HuH-7 (cell line): ENCODE measurements around the gene NISCH.

Experiments
- DNase-seq: peaks from one replicate; pipeline ENCODE4 v3.0.0; 2011; ENCODE audit warnings: low spot score

Gene NISCH

DNA sequence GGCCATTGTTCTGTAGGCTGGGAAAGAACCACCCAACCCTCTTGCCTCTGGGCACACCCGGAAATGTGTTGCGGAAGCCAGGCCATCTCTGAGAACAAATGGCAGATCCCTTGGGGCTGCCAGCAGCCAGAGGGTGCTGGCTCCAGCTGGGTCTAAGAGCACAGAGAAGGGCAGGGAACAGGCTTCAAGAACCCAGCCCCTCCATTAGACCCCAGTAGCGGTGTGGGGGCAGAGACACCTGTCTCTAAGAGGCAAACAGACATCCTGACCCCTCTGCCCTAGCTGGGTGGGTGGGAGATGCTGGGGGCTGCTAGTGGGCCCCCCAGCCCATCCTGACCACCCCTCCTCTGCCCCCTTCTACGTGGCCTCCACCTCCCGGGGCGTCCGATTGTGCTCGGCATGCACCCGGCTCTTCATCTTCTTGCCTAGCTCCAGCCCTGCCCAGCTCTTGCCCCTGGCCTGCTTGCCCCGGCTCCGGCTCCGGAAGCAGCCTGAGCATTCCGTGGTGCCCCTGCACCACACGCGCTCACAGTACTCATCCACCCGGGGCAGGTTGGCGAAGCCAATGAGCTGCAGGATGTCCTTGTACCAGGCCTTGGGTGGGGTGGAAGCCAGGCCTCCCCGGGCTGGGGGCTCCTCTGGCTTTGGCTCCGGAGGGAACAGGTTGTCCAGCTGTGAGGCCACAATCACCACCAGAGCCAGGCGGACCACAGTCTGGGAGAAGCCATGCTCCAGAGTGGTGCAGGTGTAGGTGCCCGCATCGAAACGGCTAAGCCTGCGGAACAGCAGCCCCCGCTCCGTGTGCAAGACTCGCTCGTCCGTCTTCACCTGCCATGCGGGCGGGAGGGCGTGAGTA is 19.9 kb upstream of the NISCH start:
- no peak for DNase-seq

DNA sequence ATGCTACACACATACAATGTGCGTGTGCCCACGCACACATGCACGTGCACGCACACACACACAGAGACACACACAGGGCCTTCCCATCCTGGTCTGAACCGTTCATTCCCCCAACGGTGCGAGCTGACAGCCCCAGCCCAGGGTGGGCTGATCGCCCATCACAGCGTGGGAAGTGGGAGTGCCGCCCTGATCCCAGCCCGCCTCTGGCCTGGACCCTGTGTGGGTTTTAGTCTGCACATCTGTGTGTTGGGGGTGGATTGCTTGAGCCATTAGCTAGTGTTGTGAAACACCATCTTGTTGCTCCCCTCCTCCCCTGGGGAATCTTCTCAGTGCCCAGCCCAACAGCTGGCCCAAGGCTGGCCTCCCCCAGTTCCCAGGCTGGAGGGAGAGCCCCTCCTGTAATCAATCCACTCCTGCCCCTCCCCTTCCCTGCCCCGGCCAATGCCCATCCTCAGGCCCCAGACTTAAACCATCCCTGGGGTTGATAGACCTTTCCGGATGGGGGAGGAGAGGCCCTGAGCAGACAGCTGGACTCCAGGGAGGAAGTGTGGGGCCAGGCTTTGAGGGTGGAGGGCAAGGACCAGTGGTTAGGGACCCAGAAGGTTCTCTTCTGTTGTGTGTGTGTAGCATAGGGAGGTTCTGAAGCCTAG is 18.8 kb upstream of the NISCH start:
- no peak for DNase-seq

DNA sequence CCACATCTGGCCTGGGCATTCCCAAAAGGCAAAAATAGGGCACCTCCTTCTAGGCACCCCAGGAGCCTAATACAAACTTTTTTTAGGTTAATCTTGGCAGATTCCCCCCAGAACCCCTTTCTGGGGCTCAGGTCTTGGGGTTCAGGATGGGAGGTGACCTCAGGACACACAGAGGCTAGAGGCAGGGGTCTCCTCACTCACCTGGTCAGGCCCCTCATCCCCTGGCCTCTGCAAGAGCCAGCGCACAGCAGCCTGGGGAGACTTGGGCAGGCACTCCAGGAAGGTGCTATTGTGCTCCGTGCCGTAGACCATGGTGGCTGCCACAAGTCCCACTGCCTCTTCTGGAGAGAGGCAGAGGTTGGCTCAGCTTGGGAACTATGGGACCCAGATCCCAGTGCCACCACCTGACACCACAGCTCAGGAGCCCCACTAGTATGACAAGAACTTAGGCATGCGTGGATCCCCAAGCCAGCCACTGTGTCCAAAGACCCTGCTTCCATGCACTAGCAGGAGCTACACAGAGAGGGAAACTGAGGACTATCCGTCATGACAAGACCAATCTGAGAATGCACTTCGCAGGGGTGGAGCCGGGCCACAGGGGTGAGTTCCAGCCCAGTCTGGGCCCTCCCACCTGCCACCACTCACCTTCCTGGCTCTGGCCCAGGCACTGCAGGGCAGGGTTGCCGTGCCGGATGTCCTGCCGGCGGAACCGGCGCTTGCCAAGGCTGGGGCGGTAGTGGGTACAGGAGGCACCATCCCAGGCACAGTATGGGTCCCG is 17.9 kb upstream of the NISCH start:
- DNase-seq: no peak

DNA sequence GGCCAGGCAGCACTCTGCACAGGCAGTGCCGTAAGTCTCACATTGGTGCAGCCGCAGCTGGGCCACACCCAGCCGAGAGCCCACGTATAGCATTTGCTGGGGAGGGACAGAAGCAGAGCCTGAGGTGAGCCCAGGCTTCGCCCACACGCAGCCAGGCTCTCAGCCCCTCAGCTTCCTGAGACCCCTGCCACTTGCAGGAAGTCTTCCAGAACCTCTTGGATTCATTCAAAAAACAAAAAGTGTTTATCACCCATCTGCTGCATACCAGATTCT is 17.4 kb upstream of the NISCH start:
- DNase-seq: no peak

DNA sequence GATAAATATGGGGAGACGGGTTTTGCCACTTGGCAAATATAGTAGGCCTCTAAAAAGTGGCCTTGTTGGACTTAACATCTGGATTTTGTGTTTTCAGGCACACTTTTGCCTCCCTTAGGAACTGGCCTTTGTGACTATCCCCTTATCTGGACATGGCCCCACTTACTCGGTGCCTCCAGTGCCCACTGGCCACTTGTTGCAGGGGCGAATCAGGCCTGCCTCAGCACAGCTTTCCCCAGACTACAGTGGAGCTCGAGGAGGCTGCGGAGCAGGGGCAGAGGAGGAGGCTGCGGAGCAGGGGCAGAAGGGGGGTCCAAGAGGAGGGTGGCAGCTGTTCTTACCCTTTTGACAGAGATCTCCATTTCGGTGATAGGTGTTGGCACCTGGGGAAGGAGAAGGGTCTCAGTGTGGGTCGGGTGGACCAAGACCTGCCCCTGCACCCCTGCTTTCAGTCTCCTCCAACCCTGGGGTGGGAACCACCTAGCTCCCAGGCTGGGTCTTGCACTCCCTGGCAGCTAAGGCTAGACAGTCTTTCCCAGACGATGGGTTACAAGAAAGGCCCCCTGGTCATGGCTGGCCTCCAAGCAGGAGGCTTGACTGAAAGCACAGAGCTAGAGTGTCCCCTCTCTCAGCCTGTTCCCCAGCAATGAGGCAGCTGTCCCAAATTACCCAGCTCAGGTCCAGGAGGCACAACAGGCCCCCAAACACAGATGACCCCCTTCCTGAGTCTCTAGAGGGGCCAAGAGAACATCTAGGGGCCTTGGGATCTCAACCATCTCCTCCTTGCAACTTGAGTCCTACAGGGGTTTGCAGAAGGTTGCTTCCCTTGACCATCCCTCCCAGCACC is 16.6 kb upstream of the NISCH start:
- DNase-seq: no peak

DNA sequence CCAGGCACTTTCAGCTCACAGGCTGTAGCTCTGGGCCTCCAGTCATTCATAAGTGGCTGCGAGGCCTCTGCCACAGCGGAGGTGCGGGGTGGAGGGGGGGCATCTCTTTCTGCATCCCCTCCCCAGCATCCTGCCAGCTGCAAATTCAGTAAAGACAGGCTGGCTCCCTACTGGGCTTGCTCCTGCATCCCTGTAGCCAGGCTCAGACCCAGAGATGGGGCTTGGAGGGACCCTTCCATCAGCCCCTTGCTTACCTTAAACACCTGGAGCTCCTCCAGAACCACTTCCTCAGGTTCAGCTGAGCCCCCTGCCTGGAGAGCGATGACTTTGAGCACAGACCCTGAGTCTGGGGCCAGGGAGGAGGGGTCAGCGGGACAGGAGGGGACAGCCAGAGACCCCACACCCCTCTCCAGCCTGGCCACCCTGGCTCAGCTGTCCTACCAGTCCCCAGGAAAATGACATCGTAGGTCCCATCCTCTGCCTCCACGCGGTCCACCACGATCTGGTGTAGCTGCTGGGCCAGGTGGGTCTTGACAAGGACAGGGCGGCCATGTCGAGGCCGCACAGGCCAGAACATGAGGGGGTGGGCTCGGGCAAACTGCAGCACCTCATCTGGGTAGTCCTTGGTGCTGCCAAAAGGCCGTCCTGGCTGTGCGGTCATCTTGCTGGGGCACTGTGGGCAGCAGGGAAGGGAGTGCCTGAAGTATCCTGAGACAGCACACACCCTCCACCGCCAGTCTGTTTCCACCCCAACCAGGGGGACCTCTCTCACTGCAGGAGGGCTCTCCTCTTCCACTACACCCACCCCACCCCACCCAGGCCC is 15.8 kb upstream of the NISCH start:
- no peak for DNase-seq

DNA sequence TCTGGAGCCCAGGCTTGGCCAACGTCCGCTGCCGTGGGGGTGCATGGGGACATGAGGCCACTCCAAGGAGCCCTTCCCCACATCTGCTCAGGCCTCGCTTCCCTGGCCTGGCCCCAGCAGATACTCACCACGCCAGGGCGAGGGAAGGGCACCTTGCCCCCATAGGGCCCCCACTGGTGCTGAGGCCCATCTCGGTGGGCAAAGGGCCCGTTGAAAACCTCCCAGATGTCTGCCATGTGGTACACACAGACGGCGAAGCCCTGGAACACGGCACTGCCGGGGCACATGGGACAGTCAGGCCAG is 15.2 kb upstream of the NISCH start:
- no peak for DNase-seq

DNA sequence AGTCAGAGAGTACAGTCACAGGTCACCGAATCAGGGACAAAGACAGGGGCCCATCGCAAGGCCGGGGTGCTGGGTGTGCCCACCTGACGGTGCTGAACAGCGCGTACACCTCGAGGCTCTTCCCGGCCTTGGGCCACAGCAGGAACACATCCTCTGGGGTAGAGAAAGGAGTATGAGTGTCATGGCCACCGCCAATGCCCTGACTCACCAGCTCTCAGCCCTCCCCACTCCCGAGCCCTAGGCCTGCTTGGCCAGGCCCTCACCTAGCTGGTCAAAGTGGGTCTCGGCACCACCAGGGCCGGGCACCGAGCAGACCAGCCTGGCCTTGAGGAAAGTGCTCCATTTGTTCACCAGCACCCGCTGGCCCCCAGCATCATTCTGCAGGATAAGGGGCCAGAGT is 14.7 kb upstream of the NISCH start:
- no peak for DNase-seq

DNA sequence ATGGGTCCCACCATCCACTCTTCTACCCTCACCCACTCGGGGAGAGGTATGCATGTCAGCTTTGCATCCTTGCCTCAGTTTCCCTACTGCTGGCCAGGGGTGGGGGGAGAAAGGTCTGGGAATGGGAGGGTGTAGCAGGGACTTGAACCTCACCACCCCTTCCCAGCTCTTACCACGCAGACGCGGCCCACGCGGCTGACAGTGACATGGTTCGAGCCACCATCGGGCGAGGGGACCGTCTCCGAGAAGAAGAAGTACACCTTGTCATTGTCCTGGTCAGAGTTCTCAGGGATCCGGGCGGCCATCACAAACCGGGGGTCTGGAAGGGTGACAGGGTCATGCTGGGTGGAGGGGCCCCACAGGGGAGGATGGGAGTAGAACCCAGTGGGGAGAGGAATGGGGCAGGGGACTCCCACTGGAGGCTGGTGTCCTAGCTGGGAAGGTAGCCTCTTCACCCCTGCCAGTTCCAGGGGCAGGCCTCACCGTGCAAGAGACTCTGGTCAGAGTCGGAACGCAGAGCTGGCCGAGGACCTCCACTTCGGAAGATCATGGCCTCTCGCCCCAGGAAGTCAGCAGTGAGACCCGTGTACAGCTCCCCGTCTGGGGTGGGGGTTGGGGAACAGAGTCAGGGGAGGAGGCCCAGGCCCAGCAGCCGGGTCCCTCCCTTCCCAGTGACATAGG is 14.2 kb upstream of the NISCH start:
- no peak for DNase-seq

DNA sequence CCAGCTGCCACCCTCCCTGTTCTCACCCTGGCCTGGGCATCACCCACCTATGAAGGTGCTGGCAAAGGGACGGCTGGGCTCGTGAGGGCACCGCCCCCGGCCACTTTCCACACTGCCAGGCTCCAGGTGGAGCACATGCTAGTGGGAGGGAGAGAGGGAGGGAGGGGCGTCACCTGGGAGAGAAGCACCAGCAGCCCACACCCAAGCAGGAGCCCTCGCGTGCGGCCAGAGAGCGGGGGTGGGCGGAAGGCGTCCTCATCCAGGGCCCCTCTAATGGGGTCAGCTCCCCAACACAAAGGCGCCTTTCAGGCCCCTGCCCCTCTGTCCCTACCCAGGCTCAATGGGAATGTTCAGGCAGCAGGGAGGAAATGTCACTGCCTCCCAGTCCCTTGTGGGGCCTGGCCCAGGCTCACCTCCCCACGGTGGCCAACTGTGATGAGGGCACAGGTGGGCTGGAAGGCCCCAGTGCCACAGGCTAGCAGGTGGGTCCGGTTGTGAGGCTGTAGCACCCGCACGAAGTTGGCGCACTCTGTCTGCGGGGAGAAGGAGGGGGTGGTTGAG is 13.6 kb upstream of the NISCH start:
- no peak for DNase-seq

DNA sequence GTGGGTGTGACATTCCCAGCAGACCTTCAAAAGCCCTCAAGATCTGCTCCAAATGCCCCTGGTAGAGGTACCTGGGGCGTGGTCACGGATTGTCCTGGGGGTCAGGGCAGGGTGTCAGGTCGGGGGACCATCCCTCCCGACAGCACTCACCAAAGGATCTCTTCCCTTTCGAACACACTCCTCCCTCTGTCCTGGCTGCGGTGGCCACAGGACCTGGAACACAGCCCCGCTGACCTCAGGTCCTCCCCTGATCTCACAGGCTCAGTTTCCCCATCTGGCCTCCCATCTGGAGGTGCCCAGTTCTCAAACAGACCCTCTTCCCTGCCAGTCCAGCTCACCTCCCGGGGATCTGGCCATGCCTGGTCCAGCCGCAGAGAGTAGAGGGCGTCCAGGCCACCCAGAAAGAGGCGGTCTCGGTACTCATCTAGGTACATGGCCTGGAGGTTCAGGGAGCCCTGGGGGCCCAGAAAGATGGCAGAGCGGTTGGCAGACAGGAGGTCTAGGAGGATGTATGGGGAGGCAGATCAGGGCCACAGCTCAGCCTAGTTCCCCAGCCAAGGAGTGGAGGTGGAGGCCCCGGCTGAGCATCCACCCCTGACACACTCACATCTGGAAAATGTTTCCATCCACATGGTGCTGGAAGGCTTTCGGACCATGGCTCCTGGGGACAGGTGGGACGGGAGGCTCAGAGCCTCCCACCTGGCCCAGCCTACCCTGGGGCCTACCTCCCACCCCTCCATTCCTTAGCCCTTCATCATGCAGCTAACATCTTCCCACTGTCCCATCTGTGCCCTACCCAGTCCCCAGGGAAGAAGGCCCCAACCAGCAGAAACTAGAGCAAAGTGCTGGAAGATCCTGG is 12.8 kb upstream of the NISCH start:
- no peak for DNase-seq

DNA sequence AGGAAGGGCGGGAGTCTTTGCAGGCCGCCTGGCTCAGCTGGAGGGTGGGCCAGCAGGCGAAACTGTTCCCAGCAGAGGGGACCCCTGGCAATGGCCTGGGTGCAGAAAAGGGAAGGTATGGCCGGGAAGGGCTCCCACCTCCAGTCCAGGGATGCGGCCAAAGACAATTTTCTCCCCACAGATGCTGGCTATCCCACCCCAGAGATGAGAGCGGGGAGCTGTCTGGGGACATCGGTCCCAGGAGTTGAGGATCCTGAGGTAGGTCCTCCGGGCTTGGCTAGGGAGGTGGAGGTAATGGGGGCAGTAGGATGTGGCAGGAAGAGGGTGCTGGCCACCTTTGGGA is 12.2 kb upstream of the NISCH start:
- no peak for DNase-seq

DNA sequence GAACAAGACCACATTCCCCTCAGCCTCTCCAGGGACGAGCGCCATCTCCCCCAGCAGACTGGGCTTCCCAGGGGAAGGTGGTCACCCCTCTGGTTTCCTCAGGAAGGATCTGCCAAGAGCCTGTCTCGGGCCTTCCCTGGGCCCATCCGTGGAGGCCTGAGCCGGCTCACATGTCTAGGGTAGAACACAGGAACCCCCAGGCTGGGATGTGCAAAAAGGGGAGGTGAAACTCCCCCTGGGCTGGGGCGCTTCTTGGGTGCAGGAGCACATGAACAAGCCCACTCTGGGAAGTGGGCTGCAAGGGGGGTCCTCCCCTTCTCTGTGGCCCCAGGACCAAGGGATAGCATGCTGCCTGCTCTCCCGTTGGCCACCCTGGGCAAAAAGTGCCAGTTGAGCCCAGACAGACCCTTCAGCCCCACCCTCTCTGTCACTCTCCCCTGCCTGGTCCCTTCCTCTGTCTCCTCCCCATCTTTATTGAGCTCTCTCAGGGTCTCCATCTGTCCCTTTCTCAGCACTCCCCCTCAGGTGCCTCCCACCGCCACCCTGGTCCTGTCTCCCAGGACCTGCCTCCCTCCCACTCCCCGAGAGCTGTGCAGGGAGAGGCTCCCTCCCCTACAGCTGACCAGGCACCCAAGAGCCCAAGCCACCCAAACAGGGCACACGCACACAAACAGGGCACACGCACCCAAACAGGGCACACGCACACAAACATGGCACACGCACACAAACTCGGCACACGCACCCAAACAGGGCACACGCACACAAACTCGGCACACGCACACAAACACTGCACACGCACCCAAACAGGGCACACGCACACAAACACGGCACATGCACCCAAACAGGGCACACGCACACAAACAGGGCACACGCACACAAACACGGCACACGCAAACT is 11.4 kb upstream of the NISCH start:
- no peak for DNase-seq

DNA sequence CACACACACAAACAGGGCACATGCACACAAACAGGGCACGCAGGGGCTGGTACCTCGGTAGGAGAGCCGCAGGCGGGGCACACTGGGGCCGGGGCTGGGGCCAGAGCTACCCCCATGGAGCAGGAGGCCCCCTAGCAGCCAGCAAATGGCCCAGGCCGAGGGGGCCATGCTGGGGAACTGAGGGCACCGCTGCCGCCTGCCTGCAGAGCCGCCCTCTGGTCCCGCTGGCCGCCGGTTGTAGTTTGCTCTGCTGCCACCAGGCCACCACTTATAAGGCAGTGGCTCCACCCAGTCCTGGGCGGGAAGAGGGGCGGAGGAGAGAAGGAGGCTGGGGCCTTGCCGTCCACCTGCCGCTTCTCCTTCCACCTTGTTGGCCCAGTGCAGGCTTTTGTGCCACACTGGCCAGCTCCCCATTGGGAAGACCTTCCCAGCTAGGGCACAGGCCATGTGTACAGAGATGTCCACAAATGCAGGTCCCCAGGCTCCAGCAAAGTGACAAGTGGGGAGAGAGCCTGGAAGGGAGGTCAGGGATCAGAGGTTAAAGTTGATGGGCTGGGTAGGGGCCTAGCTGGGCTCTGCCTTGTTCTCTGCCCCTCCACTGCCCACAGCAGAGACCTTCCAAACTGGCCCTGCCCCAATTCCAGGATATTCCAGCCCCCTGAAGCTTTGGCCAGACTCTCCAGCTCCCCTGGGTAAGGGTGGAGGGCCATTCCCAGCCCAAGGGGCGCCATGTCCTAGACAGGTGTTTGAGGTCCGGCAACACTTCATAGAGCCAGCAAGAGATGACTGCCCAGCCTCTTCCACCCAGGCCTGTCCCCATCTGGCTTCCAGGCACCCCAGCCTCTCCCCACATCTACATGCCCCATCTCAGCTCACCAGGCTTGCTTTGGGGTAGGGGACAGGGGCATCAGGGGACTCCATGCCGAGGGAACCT is 10.3 kb upstream of the NISCH start, which contains the start of gene SEMA3G:
TSS of gene SEMA3G (minus strand) at position 244 of the 934 bp plus-strand sequence. CDS start at position 168, 76 bp downstream.
- DNase-seq: peak; percentile 72

DNA sequence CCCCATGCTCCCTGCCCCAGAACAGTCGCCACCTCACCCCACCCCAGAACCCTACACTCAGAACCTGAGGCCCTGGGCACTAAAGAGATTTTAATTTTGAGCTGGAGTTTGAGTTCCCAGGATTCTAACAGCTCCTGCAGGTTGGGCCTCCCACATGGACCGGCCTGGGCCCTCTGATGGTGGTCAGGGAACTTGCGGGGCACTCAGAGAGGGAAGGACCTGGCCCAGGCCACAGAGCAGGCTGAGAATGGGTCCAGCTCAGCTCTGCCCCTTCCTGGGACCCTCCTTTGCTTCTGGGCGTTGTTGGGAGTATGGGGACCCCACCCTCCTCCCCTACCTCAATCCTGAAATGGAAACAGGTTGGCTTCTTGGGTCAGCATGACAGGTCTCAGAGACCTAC is 9.4 kb upstream of the NISCH start:
- no peak for DNase-seq

DNA sequence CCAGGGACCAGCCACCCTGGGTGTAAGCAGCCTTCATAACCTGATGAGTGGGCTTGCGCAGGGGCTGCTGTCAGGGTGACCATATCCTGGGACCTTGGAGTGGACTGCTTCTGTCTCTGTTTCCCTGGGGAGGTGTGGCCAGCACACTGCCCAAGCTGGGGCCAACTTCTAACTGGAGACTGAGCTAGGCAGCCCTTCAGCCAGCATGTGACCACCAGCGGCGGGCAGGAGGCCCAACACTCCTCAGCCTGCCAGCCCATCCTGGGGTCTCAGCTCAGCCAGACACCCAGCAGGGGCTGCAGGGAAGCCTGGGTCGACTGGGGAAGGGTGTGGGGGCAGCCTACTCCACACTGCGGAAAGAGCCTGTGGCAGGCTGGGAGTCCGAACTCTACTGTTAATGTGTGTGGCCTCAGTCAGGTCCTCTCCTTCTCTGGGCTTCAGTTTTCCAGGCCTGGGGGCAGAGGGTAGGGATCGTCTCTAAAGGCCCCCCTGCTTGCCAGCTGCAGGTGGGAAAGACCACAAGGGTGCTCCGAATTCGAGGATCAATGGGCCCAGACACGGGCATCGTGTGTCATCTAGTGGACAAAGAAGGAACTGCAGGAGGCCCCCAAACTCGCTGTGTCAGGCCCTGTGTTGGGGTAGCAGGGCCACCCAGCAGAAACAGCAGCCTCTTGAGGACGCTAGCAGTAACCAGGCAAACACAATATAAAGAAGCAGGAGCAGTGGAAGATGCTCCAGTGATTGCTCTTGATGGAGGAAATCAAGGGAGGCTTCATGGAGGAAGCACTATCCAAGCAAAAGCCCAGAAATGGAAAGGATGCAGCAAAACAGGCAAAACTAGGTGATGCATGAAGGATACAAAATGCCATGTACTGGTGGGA is 8.5 kb upstream of the NISCH start:
- DNase-seq: peak; percentile 54
